ENCODE results near the gene RELL2.

RELL2 gene

DNA sequence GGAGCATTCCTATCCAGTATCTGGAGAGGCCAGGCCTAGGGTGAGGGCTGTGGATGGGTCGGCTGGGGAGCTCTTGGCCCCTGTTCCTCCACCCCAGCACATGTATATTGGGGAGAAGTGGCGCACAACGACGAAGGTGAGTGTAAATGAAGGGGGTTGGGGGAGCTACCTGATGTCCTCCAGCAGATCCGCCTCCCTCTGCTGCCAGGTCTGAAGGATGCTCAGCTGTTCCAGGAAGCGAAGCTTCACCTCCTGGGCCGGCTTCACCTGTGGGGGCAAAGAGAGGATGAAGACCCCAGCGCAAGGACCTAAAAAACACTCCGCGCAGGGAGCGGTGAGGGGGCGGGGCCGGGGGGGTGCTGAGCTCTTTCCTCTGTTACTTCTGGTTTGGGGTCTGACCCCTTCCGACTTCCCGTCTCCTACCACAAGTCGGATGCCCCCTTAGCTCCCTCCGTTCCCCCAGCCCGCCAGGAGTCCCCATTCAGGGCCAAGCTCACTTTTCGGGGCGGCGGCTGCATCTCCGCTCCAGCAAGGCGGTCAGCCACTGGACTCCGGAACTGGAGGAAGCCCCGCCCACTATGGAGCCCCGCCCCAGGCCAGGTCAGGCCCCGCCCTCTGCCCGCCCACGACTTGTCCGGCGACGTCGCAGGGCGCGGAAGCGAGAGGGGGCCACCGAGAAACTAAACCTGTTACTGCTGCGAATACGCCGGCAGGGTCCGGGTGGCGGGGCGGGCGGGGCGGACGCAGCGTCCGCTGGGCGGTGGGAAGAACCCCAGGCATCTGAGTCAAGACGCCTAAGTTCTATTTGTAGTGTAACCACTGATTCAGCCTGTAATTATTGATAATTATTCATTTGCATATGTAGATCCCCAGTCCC lies 14.3 kb downstream of the RELL2 start, which contains the start of gene FCHSD1:
Gene FCHSD1, minus strand, starts transcription at position 568 of the 877 bp plus-strand sequence. Its CDS starts 50 bp downstream, at position 518.
- peak; percentile 91 for DNase-seq

DNA sequence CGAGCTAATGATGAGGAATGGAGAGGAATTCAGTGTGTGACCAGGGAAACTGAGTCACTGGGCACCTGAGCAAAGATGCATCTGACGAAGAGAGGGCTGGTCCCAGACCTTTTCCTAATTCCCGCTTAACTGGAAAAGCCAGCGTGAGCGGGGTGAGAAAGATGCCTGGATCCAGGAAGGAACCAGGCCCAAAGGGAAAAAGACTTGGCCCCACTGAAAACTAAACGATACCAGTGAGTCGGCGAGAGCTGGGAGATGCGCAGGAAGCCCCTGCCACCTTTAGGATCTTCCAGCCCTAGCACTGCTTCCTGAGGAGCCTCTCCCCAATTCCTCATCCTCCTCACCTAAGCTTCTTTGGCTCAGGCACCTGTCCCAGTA lies 14.9 kb downstream of the RELL2 start:
- no peak for DNase-seq

DNA sequence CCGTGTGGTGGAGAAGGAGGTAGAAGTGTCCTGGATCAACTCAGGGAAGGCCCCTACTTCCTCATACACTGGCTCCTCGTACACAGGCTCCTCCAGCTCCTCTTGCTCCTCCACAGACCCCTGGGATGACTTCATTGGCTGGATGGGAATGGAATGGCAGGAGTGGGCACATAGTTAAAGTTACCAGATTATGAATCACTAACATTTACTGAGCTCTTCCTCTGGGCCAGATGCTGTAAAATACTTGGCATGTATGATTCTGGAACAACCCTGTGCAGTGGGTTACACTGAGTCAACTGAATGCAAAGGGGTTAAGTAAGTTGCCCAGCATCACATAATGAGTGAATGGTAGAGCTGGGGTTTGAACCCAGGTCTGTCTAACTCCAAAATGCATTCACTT lies 17.5 kb downstream of the RELL2 start:
- no peak for DNase-seq

DNA sequence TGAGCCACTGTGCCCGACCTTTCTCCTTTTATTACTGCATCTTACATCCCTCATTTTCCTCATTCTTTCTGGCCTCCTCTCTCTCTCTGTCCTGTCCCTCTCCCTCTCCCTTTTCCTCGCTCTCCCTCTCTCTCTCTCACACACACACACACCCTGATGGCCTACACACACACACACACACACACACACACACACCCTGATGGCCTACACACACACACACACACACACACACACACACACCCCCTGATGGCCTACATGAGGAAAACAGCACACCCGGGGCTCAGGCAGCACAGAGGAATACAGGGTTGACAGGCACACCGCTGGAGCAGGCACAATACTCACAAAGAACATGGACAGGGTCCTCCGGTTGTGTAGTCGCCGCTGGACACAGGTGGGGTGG lies 18.2 kb downstream of the RELL2 start:
- DNase-seq, result no peak

DNA sequence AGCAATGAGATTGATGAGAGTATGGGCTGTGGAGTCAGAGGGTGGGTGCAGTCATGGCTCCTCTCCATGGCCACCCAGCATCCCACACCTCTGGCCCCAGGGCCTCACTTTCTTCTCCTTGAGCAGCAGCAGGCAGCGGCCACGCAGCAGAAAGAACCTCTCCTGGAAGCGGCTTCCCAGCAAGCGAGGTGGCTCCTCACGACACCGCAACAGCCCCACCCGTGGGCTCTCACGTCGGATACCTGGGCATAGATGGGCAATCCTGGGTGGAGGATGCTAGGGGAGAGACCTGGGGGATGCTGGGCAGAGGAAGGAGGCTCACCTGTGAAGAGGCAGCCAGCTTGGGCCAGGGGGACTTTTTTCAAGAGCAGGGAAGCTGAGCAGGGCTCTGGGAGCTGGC lies 19.6 kb downstream of the RELL2 start:
- no peak for DNase-seq

DNA sequence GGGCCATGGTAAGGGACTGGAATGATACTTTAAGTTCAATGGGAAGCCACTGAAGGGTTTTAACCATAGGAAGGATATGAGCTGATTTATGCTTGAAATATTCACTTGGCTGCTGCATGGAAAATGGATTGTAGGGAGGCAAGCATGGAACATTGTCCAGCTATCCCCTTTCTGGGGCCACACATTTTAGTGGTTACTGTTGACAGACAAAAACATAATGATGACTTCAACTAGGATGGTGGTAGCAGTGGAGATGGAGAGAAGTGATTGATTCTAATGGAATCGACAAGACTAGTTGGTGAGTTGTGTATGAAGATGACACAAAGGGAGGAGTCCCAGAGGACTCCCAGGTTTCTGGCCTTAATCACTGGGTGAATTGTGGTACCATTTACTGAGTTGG lies 20.6 kb downstream of the RELL2 start:
- no peak for DNase-seq

DNA sequence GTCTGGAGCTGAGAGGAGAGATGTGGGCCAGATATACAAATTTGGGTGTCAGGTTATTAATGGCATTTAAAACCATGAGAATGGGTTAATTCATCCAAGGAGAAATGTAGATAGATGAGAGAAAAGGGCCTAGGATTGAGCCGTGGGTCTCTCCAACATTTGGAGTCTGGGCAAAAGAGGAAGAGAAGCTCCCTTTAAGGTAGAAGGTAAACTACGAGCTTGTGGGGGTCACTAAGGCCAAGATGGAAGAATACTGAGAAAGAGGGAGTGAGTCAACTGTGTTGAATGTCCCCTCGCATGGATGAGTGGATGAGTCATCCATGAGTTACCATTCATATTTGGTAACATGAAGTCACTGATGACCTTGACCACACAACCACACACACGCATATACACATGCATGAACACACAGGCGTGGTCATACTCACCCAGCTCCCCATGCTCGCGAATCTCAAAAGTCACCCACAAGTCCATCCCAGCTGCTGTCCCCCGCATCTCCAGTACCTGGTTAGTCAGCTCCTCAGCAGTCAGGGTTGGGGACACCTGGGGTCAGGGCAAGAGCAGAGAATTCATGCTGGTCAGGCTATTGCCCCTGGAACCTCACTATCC lies 21.2 kb downstream of the RELL2 start:
- DNase-seq, result no peak

DNA sequence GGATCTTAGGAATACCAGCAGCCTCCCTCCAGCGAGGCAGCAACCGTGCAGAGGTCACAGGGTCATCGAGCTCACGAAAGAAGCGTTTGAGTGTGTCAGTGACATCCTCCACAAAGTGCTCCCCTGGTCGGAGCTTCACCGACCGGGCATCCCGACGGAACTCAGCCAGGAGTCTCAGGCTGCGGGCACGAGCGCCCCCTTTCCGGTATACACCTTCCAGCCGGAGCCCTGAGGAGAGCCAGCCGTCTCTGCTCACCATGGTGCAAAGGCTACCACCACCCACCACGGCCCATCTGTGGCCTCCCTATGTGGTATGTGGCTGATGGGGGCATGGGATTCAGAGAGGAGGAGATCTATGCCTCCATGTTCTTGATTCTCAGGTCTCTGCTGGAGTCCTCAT lies 25.2 kb downstream of the RELL2 start:
- no peak for DNase-seq

DNA sequence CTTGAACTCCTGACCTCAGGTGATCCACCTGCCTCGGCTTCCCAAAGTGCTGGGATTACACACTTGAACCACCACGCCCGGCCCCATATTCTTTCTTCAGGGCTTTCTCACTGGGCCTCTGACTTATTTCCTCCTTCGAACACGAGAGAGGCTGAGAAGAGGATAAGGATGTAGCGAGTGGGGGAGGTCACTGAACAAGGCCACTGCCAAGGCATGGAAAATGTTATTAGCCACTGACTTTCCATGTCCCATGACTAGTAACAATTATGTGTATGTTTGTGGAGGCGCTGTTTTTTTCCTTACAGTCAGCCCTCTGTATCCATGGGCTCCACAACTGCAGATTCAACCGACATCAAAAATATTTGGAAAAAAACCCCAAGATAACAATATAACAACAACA lies 26.7 kb downstream of the RELL2 start:
- no peak for DNase-seq

DNA sequence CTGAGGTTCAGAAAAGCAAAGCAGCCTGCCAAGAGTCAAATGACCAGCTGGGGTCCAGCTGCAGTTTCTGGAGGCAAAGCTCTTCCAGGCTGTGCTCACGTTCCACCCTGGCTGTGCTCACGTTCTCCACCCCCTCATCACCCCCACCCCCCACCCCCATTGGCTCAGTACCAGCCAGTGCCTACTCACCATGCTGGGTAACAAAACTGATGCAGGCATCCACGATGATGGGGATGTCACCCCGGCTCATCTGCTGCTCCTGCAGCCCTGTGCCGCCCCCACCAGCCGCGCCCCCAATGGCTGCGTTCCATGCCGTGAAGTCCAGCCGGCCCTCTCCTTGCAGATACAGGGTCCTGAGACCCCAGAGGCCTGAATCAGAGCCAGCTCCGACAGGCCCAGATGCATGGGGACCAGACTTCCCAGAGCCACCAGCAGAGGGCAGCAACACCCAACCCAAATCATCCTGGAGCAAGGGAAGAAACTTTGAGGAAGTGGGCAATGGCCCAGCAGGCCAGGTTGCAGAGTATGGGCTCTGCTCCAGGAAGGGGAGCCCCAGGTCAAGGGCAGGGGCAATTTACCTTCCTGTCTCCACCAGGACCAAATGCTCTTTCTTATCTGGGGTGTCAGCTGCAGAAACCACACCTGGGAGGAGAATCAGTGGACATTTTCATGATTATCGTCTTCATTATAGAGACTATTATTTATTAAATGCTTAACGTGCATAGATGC lies 28.1 kb downstream of the RELL2 start:
- DNase-seq, result peak; percentile 85

DNA sequence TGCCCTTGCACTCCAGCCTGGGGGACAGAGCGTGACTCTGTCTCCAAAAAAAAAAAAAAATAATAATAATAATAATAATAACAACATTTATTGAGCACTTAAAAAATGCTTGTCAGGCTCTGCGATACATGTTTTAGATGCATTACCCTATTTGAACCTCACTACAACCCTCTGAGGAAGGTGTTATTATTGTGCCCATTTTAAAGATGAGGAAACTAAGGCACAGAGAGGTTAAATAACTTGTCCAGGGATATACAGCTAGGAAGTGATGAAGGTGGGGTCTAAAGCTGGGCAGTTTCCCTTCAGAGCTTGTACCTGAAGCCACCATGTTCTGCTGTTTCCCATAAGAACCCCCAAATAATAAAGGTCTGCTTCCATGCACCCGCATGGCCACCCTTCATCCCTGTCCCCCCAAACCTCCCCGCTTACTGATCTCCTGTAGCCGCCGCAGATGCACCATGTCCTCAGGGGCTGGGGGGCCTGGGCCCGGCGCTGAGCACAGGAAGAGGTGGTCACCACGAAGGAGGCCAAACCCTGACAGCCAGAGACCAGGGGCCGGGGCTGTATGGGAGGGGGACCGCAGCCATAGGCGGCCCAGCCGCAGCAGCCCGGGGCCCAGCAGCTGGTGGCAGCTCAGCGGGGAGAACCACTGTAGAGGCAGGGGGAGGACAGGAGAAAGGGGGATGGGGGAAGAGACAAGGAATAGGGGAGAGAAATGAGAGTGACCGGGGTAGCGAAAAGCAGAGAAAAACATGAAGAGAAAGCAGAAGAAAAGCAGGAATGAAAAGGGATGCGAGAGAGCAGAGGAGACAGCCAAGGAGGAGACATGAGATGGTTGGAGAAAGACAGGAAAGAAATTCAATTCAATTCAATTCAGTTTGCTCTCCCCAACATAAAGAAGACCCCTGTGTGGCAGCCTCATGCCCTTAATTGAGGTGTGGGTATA lies 29.5 kb downstream of the RELL2 start:
- DNase-seq, result no peak

DNA sequence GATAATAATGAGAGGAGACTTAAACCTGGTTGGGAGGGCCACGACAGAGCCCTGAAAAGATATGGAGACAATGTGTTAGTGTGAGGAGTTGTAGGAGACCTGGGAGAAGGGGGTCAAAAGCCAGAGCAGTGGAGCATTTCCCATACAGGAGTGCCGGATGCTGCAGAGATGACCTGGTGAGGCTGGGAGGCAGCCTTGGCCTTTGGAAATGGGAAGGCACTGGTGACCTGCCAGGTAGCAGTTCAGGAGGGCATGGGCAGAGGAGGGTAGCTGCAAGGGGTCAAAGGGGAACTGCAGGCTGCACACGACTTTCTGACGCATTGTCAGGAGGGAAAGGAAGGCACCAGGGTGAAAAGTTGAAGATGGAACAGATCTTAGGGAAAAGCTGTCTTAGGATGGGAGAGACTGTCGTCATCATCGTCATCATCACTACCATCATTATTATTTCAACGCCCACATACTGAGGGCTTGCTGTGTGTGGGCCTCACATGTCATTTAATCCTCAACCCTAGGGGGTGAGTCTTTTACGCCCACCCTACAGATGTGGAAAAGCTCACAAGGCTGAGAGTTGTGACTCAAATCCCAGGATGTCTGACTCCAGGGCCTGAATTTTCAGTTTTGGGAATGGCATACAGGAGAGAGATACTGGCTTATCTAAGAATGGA lies 31.9 kb downstream of the RELL2 start:
- no peak for DNase-seq

DNA sequence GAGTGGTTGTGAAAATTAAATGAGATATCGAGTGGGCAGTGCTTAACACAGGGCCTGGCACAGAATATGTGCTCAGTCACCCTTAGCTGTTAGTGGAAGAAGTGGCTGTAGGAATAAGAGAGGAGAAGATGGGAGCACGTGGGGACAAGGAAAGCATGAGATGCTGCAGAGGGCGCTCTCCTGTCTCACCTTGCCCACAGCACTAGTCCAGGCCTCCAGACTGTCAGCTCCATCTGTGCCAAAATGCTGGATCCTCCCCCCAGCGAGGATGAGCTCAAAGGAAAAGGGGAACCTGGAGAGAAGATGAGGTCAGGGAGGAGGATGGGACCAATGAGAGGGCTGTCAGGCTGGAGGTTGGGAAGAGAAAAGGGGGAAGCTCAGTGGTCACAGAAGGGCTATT lies 32.7 kb downstream of the RELL2 start:
- DNase-seq, result peak; percentile 23

DNA sequence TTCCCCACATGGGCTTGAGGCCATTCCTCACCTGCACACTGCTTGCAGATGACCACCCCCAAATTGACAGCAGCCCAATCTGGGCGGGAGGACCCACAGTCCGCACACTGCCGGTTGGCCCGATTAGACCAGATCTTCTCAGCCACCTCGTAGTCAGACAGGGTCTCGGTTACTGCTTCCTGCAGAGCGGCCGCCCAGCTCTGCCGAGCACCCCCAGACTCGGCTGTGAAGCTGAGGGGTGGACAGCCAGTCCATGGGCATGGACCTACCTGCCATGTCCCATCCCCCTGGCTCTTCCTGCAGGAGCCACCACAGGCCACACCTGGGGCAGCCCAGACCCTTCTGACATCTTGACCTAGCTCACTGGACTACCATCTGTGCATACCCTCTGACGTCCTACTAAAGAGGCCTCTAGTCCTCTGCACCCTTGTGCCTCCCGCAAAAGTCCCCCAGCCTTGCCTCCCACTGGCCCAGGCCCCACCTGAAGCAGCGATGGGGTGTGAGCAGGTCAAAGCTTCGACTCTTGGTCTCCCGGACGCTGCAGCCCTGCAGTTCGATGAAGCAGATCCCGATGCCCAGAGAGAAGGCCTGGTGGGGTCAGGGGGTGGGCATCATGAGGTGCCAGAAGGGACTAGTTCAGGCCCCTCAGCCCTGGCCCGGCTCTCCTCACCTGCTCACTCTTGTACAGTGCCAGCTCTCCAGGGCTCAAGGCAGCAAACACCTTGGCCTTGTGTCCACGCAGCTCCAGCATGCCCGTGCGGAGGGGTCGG lies 35.5 kb downstream of the RELL2 start:
- no peak for DNase-seq

DNA sequence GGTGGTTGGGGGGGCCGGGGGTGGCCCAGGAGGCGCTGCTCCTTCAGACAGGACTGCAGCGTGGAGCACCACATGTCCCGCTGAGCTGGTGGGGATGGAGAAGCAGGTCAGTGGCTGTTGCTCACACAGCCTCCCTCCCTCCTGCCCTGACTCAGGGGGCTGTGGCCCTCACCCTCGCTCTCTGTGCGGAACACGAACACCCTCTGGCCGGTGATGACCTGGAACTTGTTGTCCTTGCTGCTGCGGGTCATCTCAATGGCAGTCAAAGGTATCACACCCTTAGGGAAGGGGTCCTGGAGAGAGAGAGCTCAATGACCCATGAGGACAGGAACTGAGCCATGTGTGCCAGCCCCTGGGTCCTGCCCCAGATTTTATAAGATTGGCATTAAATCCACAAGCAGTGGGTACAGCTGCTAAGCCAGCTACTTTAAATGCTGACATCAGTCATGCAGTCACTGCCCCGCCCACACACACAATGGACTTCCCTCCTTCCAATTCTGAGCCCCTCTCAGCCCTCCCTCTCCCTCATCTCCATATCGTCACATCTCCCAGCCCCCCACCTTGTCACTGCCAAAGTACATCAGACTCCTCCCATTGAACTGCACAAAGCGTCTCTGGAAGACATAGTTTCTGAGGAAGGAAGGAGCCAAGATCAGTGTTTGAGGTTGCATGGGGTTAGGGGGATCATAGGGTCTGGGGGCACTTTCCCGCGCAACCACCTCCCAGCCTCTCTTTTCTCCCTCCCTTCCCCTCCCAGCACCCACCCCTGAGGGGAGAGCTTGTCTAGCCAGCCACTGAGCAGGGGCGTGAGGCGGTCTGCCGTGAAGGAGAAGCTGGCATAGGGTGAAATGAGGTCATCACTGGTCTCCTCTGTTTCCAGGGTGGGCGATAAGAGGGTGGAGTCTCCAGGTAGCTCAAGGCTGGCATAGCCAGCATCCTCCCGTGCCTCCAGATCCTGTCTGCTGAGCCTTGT lies 36.3 kb downstream of the RELL2 start:
- DNase-seq, result peak; percentile 56

DNA sequence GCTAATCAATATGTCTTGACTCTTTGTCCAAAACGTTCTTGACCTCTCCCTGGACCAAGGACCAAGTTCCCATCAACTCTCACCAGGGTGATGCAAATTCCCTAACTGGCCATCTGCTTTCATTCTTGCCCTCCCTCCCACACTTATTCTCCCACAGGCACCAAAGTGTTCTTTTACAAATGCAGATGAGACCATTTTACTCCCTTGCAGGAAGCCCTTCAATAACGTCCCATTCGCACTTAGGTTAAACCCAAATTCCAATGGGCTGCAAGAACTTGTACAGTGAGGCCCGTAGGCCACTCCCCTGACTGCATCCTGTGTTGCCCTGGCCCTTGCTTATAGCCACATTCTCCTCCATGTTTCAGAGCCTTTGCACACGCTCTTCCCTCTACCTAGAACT lies 38.0 kb downstream of the RELL2 start:
- no peak for DNase-seq

DNA sequence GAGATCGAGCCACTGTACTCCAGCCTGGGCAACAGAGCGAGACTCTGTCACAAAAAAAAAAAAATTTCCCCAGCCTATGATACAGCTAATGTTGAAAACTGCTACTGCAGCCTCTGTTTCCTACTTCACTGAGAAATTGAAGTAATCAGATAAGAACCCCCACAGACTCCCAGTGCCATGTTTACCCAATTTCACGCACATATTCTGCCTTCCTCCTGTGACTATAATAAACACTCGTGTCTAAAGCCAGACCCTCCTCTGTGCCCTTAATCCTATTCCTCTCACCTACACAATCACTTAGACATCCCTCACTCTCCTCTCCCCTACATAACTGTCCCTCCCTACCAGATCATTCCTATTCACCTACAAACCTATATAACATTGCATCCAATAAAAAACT lies 38.9 kb downstream of the RELL2 start:
- no peak for DNase-seq

DNA sequence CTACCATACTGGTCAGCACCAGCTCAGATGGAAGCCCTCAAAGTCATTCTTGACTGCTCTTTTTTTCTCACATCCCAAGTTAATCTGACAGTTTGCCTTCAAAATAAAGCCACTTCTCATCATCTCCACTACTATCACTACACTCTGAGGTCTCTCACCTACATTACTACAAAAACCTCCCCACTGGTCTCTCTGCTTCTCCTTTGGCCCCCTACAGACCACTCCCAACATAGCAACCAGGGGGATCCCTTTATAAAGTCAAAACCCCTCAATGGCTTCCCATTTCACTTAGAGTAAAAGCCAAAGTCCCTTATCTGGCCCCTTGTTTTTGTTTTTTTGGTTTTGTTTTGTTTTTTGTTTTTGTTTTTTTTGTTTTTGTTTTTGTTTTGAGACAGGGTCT lies 40.6 kb downstream of the RELL2 start:
- DNase-seq, result peak; percentile 37

DNA sequence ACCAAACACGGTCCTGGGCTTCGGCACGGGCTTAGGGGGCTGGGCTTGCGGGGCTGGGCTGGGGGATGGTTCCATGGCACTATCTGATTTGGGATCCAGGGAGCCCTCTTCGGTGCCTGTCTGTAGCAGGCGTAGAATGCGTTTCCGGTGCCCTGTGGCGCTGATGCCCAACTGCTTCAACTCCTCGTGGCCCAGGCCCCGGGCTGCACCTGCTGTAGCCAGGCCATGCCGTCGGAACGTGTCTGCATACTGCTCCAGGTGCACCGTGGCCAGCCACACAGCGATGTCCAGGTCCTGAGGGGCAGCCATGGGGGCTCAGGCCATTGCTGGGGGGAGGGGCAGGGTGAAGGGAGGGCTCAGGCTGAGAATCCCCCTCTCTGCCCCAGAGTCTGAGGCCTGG lies 43.4 kb downstream of the RELL2 start:
- no peak for DNase-seq

DNA sequence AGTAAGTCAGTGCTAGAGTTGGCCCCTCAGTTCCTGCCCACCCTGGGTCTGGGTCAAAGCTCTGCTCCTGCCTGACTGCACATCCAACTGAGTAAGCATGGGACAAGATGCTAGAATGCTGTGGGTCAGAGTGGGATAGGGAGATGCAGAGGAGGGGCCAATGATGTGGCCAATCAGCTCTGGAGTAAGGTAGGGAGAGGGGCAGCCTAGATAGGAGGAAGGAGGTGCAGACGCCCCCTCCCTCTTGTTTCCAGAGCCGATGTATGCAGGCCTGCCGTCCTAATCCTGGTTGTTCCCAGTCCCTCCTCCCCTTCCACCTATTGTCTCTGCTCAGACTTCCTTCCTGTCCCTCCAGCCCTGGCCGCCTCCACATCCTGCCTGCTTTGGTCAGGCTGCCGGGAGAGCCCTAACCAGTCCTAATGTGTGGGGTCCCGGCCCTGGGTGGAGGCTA lies 44.0 kb downstream of the RELL2 start:
- DNase-seq, result no peak

Measured in OCI-M1 (cell line).